ENCODE data around the gene SHC2.

- no peak for TF ChIP-seq CTCF (optimal IDR thresholded peaks at IDR 0.05 in 1 of 3, IDR thresholded peaks at IDR 0.05 in 1 of 3, conservative IDR thresholded peaks at IDR 0.05 in 1 of 3; ENCODE audit: extremely low read depth in 1 of 3, insufficient read depth in 2 of 3, low read length in 3 of 3)
- no peak for TF ChIP-seq EZH2 (IDR thresholded peaks at IDR 0.05; ENCODE audit: low read length)
Observed at GRCh38 chr19:474126-475078, 13.6 kb upstream of the SHC2 start.
